Measurements from ENCODE around the gene SRGAP1.

DNA sequence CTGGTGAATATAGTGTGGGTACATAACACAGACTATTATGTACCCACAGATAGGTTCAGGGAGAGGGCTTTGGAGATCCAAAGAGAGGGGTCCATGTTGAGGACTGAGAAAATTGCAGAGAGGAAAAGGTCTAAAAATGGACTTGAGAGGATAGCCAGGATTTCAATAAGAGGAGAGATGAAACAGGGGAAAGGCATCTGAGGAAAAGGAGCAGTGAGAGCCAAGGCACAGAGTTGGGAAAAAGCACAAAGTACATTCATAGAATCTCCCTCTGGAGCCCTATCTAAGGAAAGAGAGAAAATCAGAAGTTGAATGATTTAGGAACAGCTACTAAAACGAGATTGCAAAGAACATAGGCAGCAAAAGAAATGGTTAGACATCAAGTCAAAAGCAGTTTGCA is 182.8 kb downstream of the SRGAP1 start:
- TF ChIP-seq ZNF24 (IDR thresholded peaks at IDR 0.05) = no peak
- TF ChIP-seq, protein P1, sequence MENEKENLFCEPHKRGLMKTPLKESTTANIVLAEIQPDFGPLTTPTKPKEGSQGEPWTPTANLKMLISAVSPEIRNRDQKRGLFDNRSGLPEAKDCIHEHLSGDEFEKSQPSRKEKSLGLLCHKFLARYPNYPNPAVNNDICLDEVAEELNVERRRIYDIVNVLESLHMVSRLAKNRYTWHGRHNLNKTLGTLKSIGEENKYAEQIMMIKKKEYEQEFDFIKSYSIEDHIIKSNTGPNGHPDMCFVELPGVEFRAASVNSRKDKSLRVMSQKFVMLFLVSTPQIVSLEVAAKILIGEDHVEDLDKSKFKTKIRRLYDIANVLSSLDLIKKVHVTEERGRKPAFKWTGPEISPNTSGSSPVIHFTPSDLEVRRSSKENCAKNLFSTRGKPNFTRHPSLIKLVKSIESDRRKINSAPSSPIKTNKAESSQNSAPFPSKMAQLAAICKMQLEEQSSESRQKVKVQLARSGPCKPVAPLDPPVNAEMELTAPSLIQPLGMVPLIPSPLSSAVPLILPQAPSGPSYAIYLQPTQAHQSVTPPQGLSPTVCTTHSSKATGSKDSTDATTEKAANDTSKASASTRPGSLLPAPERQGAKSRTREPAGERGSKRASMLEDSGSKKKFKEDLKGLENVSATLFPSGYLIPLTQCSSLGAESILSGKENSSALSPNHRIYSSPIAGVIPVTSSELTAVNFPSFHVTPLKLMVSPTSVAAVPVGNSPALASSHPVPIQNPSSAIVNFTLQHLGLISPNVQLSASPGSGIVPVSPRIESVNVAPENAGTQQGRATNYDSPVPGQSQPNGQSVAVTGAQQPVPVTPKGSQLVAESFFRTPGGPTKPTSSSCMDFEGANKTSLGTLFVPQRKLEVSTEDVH (IDR thresholded peaks at IDR 0.05; ENCODE audit: low read depth, partially characterized antibody) = no peak
- TF ChIP-seq, protein P2, sequence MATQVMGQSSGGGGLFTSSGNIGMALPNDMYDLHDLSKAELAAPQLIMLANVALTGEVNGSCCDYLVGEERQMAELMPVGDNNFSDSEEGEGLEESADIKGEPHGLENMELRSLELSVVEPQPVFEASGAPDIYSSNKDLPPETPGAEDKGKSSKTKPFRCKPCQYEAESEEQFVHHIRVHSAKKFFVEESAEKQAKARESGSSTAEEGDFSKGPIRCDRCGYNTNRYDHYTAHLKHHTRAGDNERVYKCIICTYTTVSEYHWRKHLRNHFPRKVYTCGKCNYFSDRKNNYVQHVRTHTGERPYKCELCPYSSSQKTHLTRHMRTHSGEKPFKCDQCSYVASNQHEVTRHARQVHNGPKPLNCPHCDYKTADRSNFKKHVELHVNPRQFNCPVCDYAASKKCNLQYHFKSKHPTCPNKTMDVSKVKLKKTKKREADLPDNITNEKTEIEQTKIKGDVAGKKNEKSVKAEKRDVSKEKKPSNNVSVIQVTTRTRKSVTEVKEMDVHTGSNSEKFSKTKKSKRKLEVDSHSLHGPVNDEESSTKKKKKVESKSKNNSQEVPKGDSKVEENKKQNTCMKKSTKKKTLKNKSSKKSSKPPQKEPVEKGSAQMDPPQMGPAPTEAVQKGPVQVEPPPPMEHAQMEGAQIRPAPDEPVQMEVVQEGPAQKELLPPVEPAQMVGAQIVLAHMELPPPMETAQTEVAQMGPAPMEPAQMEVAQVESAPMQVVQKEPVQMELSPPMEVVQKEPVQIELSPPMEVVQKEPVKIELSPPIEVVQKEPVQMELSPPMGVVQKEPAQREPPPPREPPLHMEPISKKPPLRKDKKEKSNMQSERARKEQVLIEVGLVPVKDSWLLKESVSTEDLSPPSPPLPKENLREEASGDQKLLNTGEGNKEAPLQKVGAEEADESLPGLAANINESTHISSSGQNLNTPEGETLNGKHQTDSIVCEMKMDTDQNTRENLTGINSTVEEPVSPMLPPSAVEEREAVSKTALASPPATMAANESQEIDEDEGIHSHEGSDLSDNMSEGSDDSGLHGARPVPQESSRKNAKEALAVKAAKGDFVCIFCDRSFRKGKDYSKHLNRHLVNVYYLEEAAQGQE (IDR thresholded peaks at IDR 0.05; ENCODE audit: borderline replicate concordance) = no peak
- TF ChIP-seq, protein P2 (CRISPR knock-in tag; IDR thresholded peaks at IDR 0.05; ENCODE audit: low read depth) = no peak
- no peak for TF ChIP-seq CREB1 (IDR thresholded peaks at IDR 0.05)
- TF ChIP-seq CREB1 (CRISPR knock-in tag; IDR thresholded peaks at IDR 0.05) = no peak
- no peak for TF ChIP-seq NCOA4 (IDR thresholded peaks at IDR 0.05; ENCODE audit: partially characterized antibody)
- TF ChIP-seq, protein P3, sequence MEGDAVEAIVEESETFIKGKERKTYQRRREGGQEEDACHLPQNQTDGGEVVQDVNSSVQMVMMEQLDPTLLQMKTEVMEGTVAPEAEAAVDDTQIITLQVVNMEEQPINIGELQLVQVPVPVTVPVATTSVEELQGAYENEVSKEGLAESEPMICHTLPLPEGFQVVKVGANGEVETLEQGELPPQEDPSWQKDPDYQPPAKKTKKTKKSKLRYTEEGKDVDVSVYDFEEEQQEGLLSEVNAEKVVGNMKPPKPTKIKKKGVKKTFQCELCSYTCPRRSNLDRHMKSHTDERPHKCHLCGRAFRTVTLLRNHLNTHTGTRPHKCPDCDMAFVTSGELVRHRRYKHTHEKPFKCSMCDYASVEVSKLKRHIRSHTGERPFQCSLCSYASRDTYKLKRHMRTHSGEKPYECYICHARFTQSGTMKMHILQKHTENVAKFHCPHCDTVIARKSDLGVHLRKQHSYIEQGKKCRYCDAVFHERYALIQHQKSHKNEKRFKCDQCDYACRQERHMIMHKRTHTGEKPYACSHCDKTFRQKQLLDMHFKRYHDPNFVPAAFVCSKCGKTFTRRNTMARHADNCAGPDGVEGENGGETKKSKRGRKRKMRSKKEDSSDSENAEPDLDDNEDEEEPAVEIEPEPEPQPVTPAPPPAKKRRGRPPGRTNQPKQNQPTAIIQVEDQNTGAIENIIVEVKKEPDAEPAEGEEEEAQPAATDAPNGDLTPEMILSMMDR (IDR thresholded peaks at IDR 0.05 in 2 of 3, conservative IDR thresholded peaks at IDR 0.05 in 1 of 3; ENCODE audit: insufficient read depth in 2 of 3, low read depth in 1 of 3, low read length in 3 of 3) = no peak
- TF ChIP-seq RB1 (IDR thresholded peaks at IDR 0.05; ENCODE audit: low read depth) = no peak
- no peak for TF ChIP-seq FOXP1 (CRISPR knock-in tag; IDR thresholded peaks at IDR 0.05)
- TF ChIP-seq GABPA (tag; conservative IDR thresholded peaks at IDR 0.05; ENCODE audit: low read depth) = no peak
- TF ChIP-seq ZNF146 (CRISPR knock-in tag; IDR thresholded peaks at IDR 0.05; ENCODE audit: unreplicated experiment) = no peak
- TF ChIP-seq ELF2 (CRISPR knock-in tag; IDR thresholded peaks at IDR 0.05) = no peak
- TF ChIP-seq NONO (IDR thresholded peaks at IDR 0.05; ENCODE audit: low read depth in 2 of 2, low read length in 1 of 2) = no peak
- no peak for TF ChIP-seq SRF (CRISPR knock-in tag; IDR thresholded peaks at IDR 0.05)
- TF ChIP-seq MLX (CRISPR knock-in tag; conservative IDR thresholded peaks at IDR 0.05) = no peak

Data from K562 (cell line).